OCI-LY1 (cell line): ENCODE measurements around the gene AIP.

Source experiments
- EZH2 ChIP-seq: fragments of 200-600 bp; sonication (generic), shearing (Covaris generic); IDR thresholded peaks from 2 replicates; pipeline ENCODE4 v1.8.0; 2017; ENCODE audit warnings: borderline replicate concordance, mixed run types, mild to moderate bottlenecking, antibody characterized with exemption, low read length, moderate library complexity, mixed read lengths
- TF ChIP-seq, protein P1 (sequence below): fragments of 200-600 bp; sonication (generic), shearing (Covaris generic); IDR thresholded peaks from 2 replicates; pipeline ENCODE4 v1.5.1; 2017; ENCODE audit warnings: mild to moderate bottlenecking, antibody characterized with exemption, low read length, moderate library complexity, mixed read lengths

DNA sequence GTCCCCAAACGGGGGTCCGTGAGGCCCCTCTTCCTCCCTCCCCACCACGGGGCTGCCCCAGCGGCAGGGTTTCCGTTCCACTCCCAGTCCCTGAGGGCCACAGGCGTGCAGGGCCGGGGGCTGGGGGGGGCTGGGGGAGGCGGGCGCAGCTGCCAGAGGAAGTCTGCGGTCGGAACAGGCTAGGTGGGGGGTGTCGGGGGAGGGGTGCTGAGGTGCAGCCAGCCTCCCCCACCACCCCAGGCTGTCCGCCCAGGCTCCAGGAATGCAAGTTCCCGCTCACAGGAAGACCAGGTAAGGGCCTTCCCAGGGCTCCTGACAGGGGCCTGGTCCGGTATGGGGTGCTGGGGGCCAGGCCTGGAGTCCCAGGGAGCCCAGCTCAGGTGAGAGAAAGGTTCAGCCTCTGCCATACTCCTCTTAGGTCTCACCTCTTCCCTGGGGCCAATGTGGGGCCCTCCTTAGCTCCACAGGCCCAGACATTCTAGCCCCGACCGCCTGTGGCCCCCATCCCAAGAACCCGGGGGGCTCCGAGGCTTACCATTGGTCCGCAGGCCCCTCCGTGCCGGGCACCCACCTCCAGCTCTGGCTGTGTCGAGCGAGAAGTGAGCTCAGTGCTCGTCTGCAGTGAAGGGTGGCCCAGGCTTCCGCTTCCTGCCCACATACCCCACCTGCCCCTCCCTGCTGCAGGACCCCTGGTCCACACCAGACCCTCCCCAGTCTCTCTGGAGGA is 45.6 kb upstream of the AIP start, which contains the start of gene PTPRCAP:
- TF ChIP-seq, protein P1, sequence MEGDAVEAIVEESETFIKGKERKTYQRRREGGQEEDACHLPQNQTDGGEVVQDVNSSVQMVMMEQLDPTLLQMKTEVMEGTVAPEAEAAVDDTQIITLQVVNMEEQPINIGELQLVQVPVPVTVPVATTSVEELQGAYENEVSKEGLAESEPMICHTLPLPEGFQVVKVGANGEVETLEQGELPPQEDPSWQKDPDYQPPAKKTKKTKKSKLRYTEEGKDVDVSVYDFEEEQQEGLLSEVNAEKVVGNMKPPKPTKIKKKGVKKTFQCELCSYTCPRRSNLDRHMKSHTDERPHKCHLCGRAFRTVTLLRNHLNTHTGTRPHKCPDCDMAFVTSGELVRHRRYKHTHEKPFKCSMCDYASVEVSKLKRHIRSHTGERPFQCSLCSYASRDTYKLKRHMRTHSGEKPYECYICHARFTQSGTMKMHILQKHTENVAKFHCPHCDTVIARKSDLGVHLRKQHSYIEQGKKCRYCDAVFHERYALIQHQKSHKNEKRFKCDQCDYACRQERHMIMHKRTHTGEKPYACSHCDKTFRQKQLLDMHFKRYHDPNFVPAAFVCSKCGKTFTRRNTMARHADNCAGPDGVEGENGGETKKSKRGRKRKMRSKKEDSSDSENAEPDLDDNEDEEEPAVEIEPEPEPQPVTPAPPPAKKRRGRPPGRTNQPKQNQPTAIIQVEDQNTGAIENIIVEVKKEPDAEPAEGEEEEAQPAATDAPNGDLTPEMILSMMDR = no peak
- no peak for TF ChIP-seq EZH2
